ENCODE measurements around the gene GALNT8.

Gene GALNT8

GRCh38 chr12:4819654-4820053 lies 99.5 kb downstream of the GALNT8 start:
- no peak overlapping the region for H3K4me3 ChIP-seq (ENCODE audit: low read depth, low read length)
- peak; percentile 59 for DNase-seq (ENCODE audit: low read depth)

GRCh38 chr12:4820971-4821370 lies 100.8 kb downstream of the GALNT8 start:
- no peak for DNase-seq (ENCODE audit: low read depth)
- H3K4me3 ChIP-seq (ENCODE audit: low read depth, low read length) = no peak overlapping the region

Data from skeletal muscle cell (primary cell).